ENCODE measurements around the gene NDUFA8.

The NDUFA8 gene

GRCh38 chr9:122183501-122183900, 23.9 kb upstream of the NDUFA8 start:
- DNase-seq = no peak

- DNase-seq = no peak
Measured at GRCh38 chr9:122180633-122181032, 21.1 kb upstream of the NDUFA8 start.

GRCh38 chr9:122179690-122180074, 20.1 kb upstream of the NDUFA8 start:
- no peak for DNase-seq

GRCh38 chr9:122179054-122179689, 19.6 kb upstream of the NDUFA8 start:
- no peak for DNase-seq

- DNase-seq = no peak
Measured at GRCh38 chr9:122176916-122177315, 17.3 kb upstream of the NDUFA8 start.

- no peak for DNase-seq
Measured at GRCh38 chr9:122173670-122174069, 14.1 kb upstream of the NDUFA8 start.

- no peak for DNase-seq
Measured at GRCh38 chr9:122172131-122172530, 12.6 kb upstream of the NDUFA8 start.

- DNase-seq = no peak
Measured at GRCh38 chr9:122168356-122168755, 8.8 kb upstream of the NDUFA8 start.

- no peak for DNase-seq
Measured at GRCh38 chr9:122164286-122164685, 4.7 kb upstream of the NDUFA8 start.

- DNase-seq = no peak
Measured at GRCh38 chr9:122162415-122162814, 2.8 kb upstream of the NDUFA8 start.

- no peak for DNase-seq
Measured at GRCh38 chr9:122159925-122160246, 307 bp upstream of the NDUFA8 start.

- DNase-seq = peak; percentile 23 to 32
Measured at GRCh38 chr9:122158202-122158601, 1.4 kb downstream of the NDUFA8 start.

- DNase-seq = no peak
Measured at GRCh38 chr9:122155796-122156195, 3.8 kb downstream of the NDUFA8 start.

- no peak for DNase-seq
Measured at GRCh38 chr9:122151267-122151828, 8.2 kb downstream of the NDUFA8 start.

GRCh38 chr9:122145592-122145863, 14.1 kb downstream of the NDUFA8 start:
- no peak for DNase-seq

- DNase-seq = no peak
Measured at GRCh38 chr9:122144836-122145591, 14.6 kb downstream of the NDUFA8 start.

- DNase-seq = no peak
Measured at GRCh38 chr9:122143876-122144405, 15.6 kb downstream of the NDUFA8 start.

- DNase-seq = no peak
Measured at GRCh38 chr9:122143296-122143695, 16.3 kb downstream of the NDUFA8 start.

- DNase-seq = no peak
Measured at GRCh38 chr9:122141671-122142070, 17.9 kb downstream of the NDUFA8 start.

- DNase-seq = no peak
Measured at GRCh38 chr9:122140368-122141193, 19.0 kb downstream of the NDUFA8 start.

GRCh38 chr9:122138560-122139268, 20.9 kb downstream of the NDUFA8 start:
- DNase-seq = no peak

- no peak for DNase-seq
Measured at GRCh38 chr9:122135529-122135859, 24.1 kb downstream of the NDUFA8 start.
